Body of pancreas (tissue), 4 donors: ENCODE data around the gene IFT57. TPM values are rescaled to one million over a fixed set of nuclear protein-coding genes. Genes with fewer than 3 reads are reported as not detected.

Experiments used
- ATAC-seq: fragments of 150-250 bp; one replicate; pipeline ENCODE4 v1.9.1; 2016
- DNase-seq, 4 donors: peaks; one replicate each; pipeline ENCODE4 v3.0.0-alpha.2; 2019
- H3K27ac ChIP-seq, 4 donors: fragments of 200-600 bp; sonication (generic); 1 replicate in 3 of 4; 2 replicates in 1 of 4; pipeline versions ENCODE4 v1.5.1 to v1.6.1; 2016 to 2019; ENCODE audit warnings: mild to moderate bottlenecking in 1 of 4, mixed read lengths in 1 of 4, moderate library complexity in 1 of 4
- H3K27me3 ChIP-seq, 2 donors: fragments of 200-600 bp; sonication (generic); one replicate each; pipeline ENCODE4 v1.6.0; 2016; ENCODE audit warnings: mild to moderate bottlenecking in 1 of 2
- H3K36me3 ChIP-seq, 2 donors: fragments of 200-600 bp; sonication (generic); replicated peaks in 1 of 2; 2 replicates each; pipeline ENCODE4 v1.5.1; 2016; ENCODE audit warnings: low read depth in 2 of 2; ENCODE audit not compliant: insufficient read depth in 1 of 2
- H3K4me1 ChIP-seq: fragments of 200-600 bp; sonication (generic); one replicate; pipeline ENCODE4 v1.6.0; 2016
- H3K4me3 ChIP-seq, 2 donors: fragments of 200-600 bp; sonication (generic); 1 replicate in 1 of 2; 2 replicates in 1 of 2; pipeline ENCODE4 v1.5.1; 2016 to 2019
- H3K9me3 ChIP-seq, 3 donors: fragments of 200-600 bp; sonication (generic); 1 replicate in 2 of 3; 2 replicates in 1 of 3; pipeline ENCODE4 v1.5.1; 2016
- CTCF ChIP-seq, 7 experiments: fragments of 450-650 bp in 4 of 7; fragments of 200-600 bp in 3 of 7; sonication (generic) in 3 of 7; IDR thresholded peaks; one replicate each; pipeline ENCODE4 v1.5.1; 2016 to 2019; ENCODE audit warnings: antibody characterized with exemption in 7 of 7
- POLR2A ChIP-seq, 3 donors: fragments of 450-650 bp; IDR thresholded peaks; one replicate each; pipeline ENCODE4 v1.6.1; 2016; ENCODE audit warnings: antibody characterized with exemption in 3 of 3, mild to moderate bottlenecking in 2 of 3
- WGBS, 2 donors: methylation state at CpG; one replicate each; pipeline ENCODE4 v1.1.5; 2017; 5-methylcytosine and 5-hydroxymethylcytosine counted together
- intact Hi-C: fragments of 100-400 bp; cut with DNase I; formaldehyde crosslinking; loops from one replicate; pipeline ENCODE4 v1.15.1; 2023
- total RNA-seq, 2 donors: library from RNA; depleted of rRNA; stranded (reverse); fragments of >200 nt; gene quantifications; one replicate each; pipeline ENCODE4 v1.1.0, GENCODE V29; 2016

The IFT57 gene
- total RNA-seq, 2 donors from 2014 or later = 33.2 to 51.1 TPM

DNA sequence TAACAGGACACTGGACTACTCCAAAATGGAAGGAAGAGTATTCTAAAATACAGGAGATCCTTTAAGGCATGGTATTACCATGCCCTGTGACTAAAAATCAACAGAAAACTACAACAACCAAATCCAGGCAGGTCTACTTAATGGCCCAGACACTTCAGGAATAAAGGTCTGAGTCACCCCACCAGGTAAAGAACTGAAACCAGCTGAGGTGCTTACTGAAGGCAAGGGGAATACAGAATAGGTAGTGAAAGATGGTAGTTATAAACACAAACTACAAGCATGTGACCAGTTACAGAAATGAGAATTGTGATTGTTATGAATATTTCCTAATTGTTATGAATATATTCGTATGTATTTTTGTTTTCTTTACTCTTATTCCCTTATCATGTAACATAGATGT is 13.4 kb downstream of the IFT57 start:
- ATAC-seq = no peak
- DNase-seq = no peak
- intact Hi-C loops = no loop called here
- no peaks in the 10 kb centered on the region for H3K9me3 ChIP-seq
- H3K36me3 ChIP-seq = peaks cover 0 to 7% of the 10 kb centered on the region in 2 donors
- no peaks in the 10 kb centered on the region for H3K27me3 ChIP-seq
- H3K4me3 ChIP-seq = no peak overlapping the region
- no peak overlapping the region for H3K27ac ChIP-seq
- TF ChIP-seq CTCF (IDR thresholded peaks at IDR 0.05) (no peak), POLR2A (IDR thresholded peaks at IDR 0.05) (no peak)
- WGBS, 2 donors = 86 to 93% methylated on average over 1 of the region's 1 CpG
- peaks cover 5% of the 10 kb centered on the region for H3K4me1 ChIP-seq

- Histone ChIP-seq H3K27me3 (no peaks in the 10 kb centered on the region), H3K36me3 (no peaks in the 10 kb centered on the region), H3K9me3 (no peaks in the 10 kb centered on the region), H3K4me1 (peaks cover 5% of the 10 kb centered on the region), H3K27ac (no peak overlapping the region), H3K4me3 (no peak overlapping the region)
- no peak for TF ChIP-seq POLR2A (IDR thresholded peaks at IDR 0.05)
- TF ChIP-seq CTCF (IDR thresholded peaks at IDR 0.05) = peak in 2 of 7 experiments; percentile 25 to 30
- intact Hi-C loops = no loop called here
- ATAC-seq = no peak
- WGBS, 2 donors = 72 to 93% methylated on average over 2 of the region's 2 CpGs
- peak; percentile 7 to 41 (median 22) for DNase-seq
These were observed 19.4 kb downstream of the IFT57 start for GRCh38 chr3:108202834-108203233.

DNA sequence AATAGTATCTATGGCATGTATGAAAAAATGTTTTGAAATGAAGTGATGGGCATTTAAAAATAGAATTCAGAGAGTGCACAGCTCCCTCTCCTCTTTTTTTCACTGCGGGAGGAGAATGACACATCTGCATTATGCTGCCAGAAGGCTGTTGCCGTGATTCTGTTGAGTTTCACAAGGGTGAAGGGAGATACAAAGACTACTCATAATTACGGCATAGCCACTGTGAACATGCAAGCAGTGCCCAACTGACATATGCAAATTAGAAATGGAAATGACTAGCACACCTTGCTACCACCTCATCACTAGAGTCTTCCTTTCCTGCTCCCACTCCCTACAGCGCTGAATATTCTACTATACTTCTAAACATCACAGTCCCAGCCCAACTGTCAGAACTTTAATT is 20.1 kb downstream of the IFT57 start:
- H3K27ac ChIP-seq = no peak overlapping the region
- H3K9me3 ChIP-seq = no peaks in the 10 kb centered on the region
- DNase-seq = no peak
- 88 to 89% methylated on average over 4 of the region's 4 CpGs for WGBS, 2 donors
- H3K4me1 ChIP-seq = peaks cover 5% of the 10 kb centered on the region
- no peaks in the 10 kb centered on the region for H3K36me3 ChIP-seq
- H3K27me3 ChIP-seq = no peaks in the 10 kb centered on the region
- ATAC-seq = no peak
- H3K4me3 ChIP-seq = no peak overlapping the region
- intact Hi-C loops = no loop called here
- no peak for TF ChIP-seq POLR2A (IDR thresholded peaks at IDR 0.05)
- no peak for TF ChIP-seq CTCF (IDR thresholded peaks at IDR 0.05)

DNA sequence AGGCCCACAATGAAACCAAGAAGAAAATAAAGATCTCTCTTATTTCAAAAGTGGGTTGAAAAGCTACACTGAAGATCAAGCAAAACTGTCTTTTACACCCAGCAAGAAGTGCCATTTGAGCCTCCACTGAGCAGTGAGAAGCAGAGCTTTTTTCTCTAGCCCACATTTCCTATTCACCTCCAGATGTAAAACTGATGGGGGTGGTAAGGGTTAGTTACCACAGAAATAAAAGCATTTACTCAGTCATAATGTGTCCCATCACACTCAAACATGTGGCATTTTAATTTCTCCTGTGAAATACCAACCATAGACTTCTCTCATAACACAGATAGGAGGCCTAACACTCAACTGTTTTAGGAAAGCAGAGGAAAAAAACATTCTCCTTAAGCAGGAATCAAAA is 21.0 kb downstream of the IFT57 start:
- DNase-seq = no peak
- no peaks in the 10 kb centered on the region for H3K36me3 ChIP-seq
- ATAC-seq = no peak
- H3K4me3 ChIP-seq = no peak overlapping the region
- H3K4me1 ChIP-seq = peaks cover 5% of the 10 kb centered on the region
- no peak overlapping the region for H3K27ac ChIP-seq
- TF ChIP-seq CTCF (IDR thresholded peaks at IDR 0.05) (no peak), POLR2A (IDR thresholded peaks at IDR 0.05) (no peak)
- no peaks in the 10 kb centered on the region for H3K9me3 ChIP-seq
- no peaks in the 10 kb centered on the region for H3K27me3 ChIP-seq
- intact Hi-C loops = no loop called here

GRCh38 chr3:108200578-108200977 is 21.6 kb downstream of the IFT57 start:
- TF ChIP-seq POLR2A (IDR thresholded peaks at IDR 0.05) = no peak
- Histone ChIP-seq H3K36me3 (no peaks in the 10 kb centered on the region), H3K27ac (no peak overlapping the region), H3K9me3 (no peaks in the 10 kb centered on the region), H3K27me3 (no peaks in the 10 kb centered on the region), H3K4me3 (no peak overlapping the region), H3K4me1 (peaks cover 5% of the 10 kb centered on the region)
- 86 to 89% methylated on average over 1 of the region's 1 CpG for WGBS, 2 donors
- DNase-seq = no peak
- no peak for ATAC-seq
- intact Hi-C loops = no loop called here
